Stimulated activated CD4-positive, alpha-beta T cell treated with anti-CD3 and anti-CD28 coated beads, Interleukin-4, amount 100 ng/mL, for 24 hours (primary cell): ENCODE measurements around the gene HP1BP3.

Experiments used
- DNase-seq: peaks from one replicate; pipeline ENCODE4 v3.0.0-alpha.2; 2020

The HP1BP3 gene

GRCh38 chr1:20711285-20712214 is 75.6 kb downstream of the HP1BP3 start:
- no peak for DNase-seq

- DNase-seq: no peak
Measured at GRCh38 chr1:20710469-20711284, 76.4 kb downstream of the HP1BP3 start.

- no peak for DNase-seq
Measured at GRCh38 chr1:20709868-20710267, 77.2 kb downstream of the HP1BP3 start.

GRCh38 chr1:20708891-20709290 is 78.2 kb downstream of the HP1BP3 start:
- DNase-seq: no peak

GRCh38 chr1:20708057-20708456 is 79.0 kb downstream of the HP1BP3 start:
- no peak for DNase-seq

- no peak for DNase-seq
Measured at GRCh38 chr1:20706841-20707240, 80.3 kb downstream of the HP1BP3 start.

GRCh38 chr1:20705203-20705755 is 81.8 kb downstream of the HP1BP3 start:
- DNase-seq: no peak

GRCh38 chr1:20704390-20705202 is 82.5 kb downstream of the HP1BP3 start:
- no peak for DNase-seq

- no peak for DNase-seq
Measured at GRCh38 chr1:20703124-20703756, 83.9 kb downstream of the HP1BP3 start.

GRCh38 chr1:20702416-20702815 is 84.7 kb downstream of the HP1BP3 start:
- DNase-seq: no peak

- no peak for DNase-seq
Measured at GRCh38 chr1:20701847-20702246, 85.3 kb downstream of the HP1BP3 start.

- no peak for DNase-seq
Measured at GRCh38 chr1:20701446-20701845, 85.7 kb downstream of the HP1BP3 start.

GRCh38 chr1:20700636-20701215 is 86.4 kb downstream of the HP1BP3 start:
- no peak for DNase-seq

GRCh38 chr1:20699558-20699957 is 87.5 kb downstream of the HP1BP3 start:
- DNase-seq: no peak

GRCh38 chr1:20698195-20698910 is 88.8 kb downstream of the HP1BP3 start:
- no peak for DNase-seq

- no peak for DNase-seq
Measured at GRCh38 chr1:20697563-20697962, 89.5 kb downstream of the HP1BP3 start.

GRCh38 chr1:20696397-20697333 is 90.4 kb downstream of the HP1BP3 start:
- peak; percentile 74 for DNase-seq

- DNase-seq: no peak
Measured at GRCh38 chr1:20695515-20695914, 91.6 kb downstream of the HP1BP3 start.

GRCh38 chr1:20693623-20694022 is 93.5 kb downstream of the HP1BP3 start:
- no peak for DNase-seq
